Adrenal gland (tissue), 12 donors: ENCODE data around the gene PTPRE. TPM values are rescaled to one million over a fixed set of nuclear protein-coding genes. Genes with fewer than 3 reads are reported as not detected.

ENCODE experiments used
- DNase-seq, 7 donors: peaks; one replicate each; pipeline ENCODE4 v3.0.0-alpha.2; 2019 to 2020
- H3K27ac ChIP-seq, 5 donors: fragments of 200-600 bp; sonication (generic) in 4 of 5; 1 replicate in 3 of 5; 2 replicates in 2 of 5; pipeline versions ENCODE4 v1.5.1 to v1.8.0; 2016 to 2020; ENCODE audit warnings: mild to moderate bottlenecking in 1 of 5
- H3K27me3 ChIP-seq: fragments of 200-600 bp; 2 replicates; pipeline ENCODE4 v1.8.0; 2021
- H3K36me3 ChIP-seq, 2 donors: fragments of 200-600 bp; replicated peaks in 1 of 2; 1 replicate in 1 of 2; 2 replicates in 1 of 2; pipeline versions ENCODE4 v1.5.1 to v1.8.0; 2018 to 2022
- H3K4me1 ChIP-seq, 2 donors: fragments of 200-600 bp; replicated peaks in 1 of 2; 1 replicate in 1 of 2; 2 replicates in 1 of 2; pipeline versions ENCODE4 v1.5.1 to v1.8.0; 2018 to 2021
- H3K4me3 ChIP-seq, 4 donors: fragments of 200-600 bp; sonication (generic) in 3 of 4; one replicate each; pipeline ENCODE4 v1.5.1; 2016 to 2018
- H3K9me3 ChIP-seq, 3 donors: fragments of 200-600 bp; sonication (generic) in 1 of 3; replicated peaks in 1 of 3; 1 replicate in 2 of 3; 2 replicates in 1 of 3; pipeline versions ENCODE4 v1.5.1 to v1.8.0; 2016 to 2021
- CTCF ChIP-seq, 6 experiments: fragments of 450-650 bp in 4 of 6; fragments of 200-600 bp in 2 of 6; sonication (generic) in 1 of 6; IDR thresholded peaks; 1 replicate in 5 of 6; 2 replicates in 1 of 6; pipeline versions ENCODE4 v1.5.1 to v1.8.0; 2016 to 2021; ENCODE audit warnings: antibody characterized with exemption in 6 of 6, mild to moderate bottlenecking in 2 of 6, moderate library complexity in 1 of 6
- POLR2A ChIP-seq, 2 donors: fragments of 450-650 bp; IDR thresholded peaks; one replicate each; pipeline ENCODE4 v1.6.1; 2017; ENCODE audit warnings: antibody characterized with exemption in 2 of 2, mild to moderate bottlenecking in 2 of 2, moderate library complexity in 1 of 2
- WGBS, 4 donors: extraction: QIAGEN DNeasy Blood & Tissue Kit in 2 of 4; methylation state at CpG; one replicate each; pipeline versions ENCODE4 v1.1.5 to v1.1.7; 2013 to 2017; 5-methylcytosine and 5-hydroxymethylcytosine counted together
- intact Hi-C, 2 donors: fragments of 100-400 bp; cut with DNase I; formaldehyde crosslinking; loops; one replicate each; pipeline versions ENCODE4 v1.14.1 to v1.15.0; 2022 to 2023
- polyA plus RNA-seq, 3 donors: library from polyadenylated mRNA; stranded (reverse); fragments of 200-250 nt in 2 of 3; fragments of 350-450 nt in 1 of 3; fragmentation: Illumina TruSeq in 1 of 3; extraction: RNeasy Lipid Tissue Mini Kit (QIAGEN cat#74804) in 1 of 3; gene quantifications; one replicate each; pipeline ENCODE4 v1.2.3, GENCODE V29; 2013 to 2014
- total RNA-seq, 9 donors: library from RNA; depleted of rRNA in 4 of 9; stranded (reverse); fragments of >200 nt in 4 of 9; fragments of 120-200 nt in 1 of 9; fragmentation: NEBNext Ultra II Directional in 1 of 9; extraction: Animal tissue kit (Norgen Biotek cat#: 25700) in 1 of 9; gene quantifications; one replicate each; pipeline versions ENCODE4 v1.1.0 to v1.2.4, GENCODE V29; 2013 to 2023
- donor health status: healthy with polysubstance abuse.
- donor health status: Bipolar disorder and iron deficiency.
- donor health status: DM: yes; HTN: yes; CAD: no.
- donor health status: DM: no; HTN: no; CAD: no.
- donor health status: DM: no; HTN: no; CAD: no.
- donor health status: DM: yes; HTN: yes; CAD: no.

The PTPRE gene
- total and polyA plus RNA-seq, 12 donors: 7.6 to 52.8 (median 41.0) TPM

- H3K4me1 ChIP-seq: peaks cover 6 to 17% of the 10 kb centered on the region in 2 donors
- TF ChIP-seq POLR2A (IDR thresholded peaks at IDR 0.05): no peak
- TF ChIP-seq CTCF (IDR thresholded peaks at IDR 0.05): no peak
- intact Hi-C loops: loop anchor here in 1 of 2 donors (5.0 kb wide), 1 partner anchor 37 kb away; no protein-coding TSS in a partner anchor
- H3K4me3 ChIP-seq: no peak overlapping the region
- H3K9me3 ChIP-seq: no peaks in the 10 kb centered on the region
- H3K27me3 ChIP-seq: no peaks in the 10 kb centered on the region
- H3K36me3 ChIP-seq: no peaks in the 10 kb centered on the region
- H3K27ac ChIP-seq: no peak overlapping the region
- DNase-seq: no peak
- WGBS, 4 donors: 83 to 92% (median 88%) methylated on average over 13 to 17 of the region's 17 CpGs
These were observed 122.9 kb downstream of the PTPRE start for GRCh38 chr10:128029731-128030369.

- Histone ChIP-seq H3K9me3 (no peaks in the 10 kb centered on the region), H3K36me3 (no peaks in the 10 kb centered on the region), H3K27me3 (no peaks in the 10 kb centered on the region), H3K4me3 (no peak overlapping the region), H3K4me1 (peaks cover 6 to 17% of the 10 kb centered on the region in 2 donors), H3K27ac (no peak overlapping the region)
- WGBS, 4 donors: 91 to 96% (median 94%) methylated on average over 16 to 17 of the region's 17 CpGs
- TF ChIP-seq POLR2A (IDR thresholded peaks at IDR 0.05) (no peak), CTCF (IDR thresholded peaks at IDR 0.05) (no peak)
- DNase-seq: no peak
- intact Hi-C loops: no loop called here
These were observed 123.7 kb downstream of the PTPRE start for GRCh38 chr10:128030498-128031072.

- intact Hi-C loops: no loop called here
- Histone ChIP-seq H3K4me3 (no peak overlapping the region), H3K4me1 (peaks cover 6 to 15% of the 10 kb centered on the region in 2 donors), H3K36me3 (no peaks in the 10 kb centered on the region), H3K27ac (no peak overlapping the region), H3K27me3 (no peaks in the 10 kb centered on the region), H3K9me3 (no peaks in the 10 kb centered on the region)
- no peak for DNase-seq
- TF ChIP-seq CTCF (IDR thresholded peaks at IDR 0.05) (no peak), POLR2A (IDR thresholded peaks at IDR 0.05) (no peak)
- 65 to 95% (median 88%) methylated on average over 8 to 9 of the region's 9 CpGs for WGBS, 4 donors
These were observed 124.3 kb downstream of the PTPRE start for GRCh38 chr10:128031216-128031615.

DNA sequence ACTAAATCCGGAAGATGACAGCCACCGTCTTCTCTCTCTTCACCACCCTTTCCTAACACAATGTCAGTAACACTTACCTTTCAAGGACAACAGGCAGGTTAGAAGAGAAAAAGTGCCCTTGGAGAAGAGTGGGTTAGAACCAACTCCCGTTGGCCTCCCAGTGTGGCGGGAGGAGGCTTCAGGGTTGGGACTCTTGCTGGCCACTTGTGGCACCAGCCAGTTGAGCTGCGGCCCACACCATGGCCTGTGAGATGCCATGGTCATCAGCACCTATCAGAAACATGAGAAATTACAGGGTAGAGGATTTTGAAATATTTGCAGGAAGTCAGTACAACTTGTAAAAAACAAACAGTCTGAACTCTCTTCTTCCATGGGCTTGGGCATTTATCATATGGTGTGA is 125.6 kb downstream of the PTPRE start:
- peaks cover 0 to 12% of the 10 kb centered on the region in 2 donors for H3K4me1 ChIP-seq
- intact Hi-C loops: no loop called here
- no peaks in the 10 kb centered on the region for H3K27me3 ChIP-seq
- 71 to 81% (median 77%) methylated on average over 5 of the region's 5 CpGs for WGBS, 4 donors
- DNase-seq: no peak
- H3K4me3 ChIP-seq: no peak overlapping the region
- H3K36me3 ChIP-seq: no peaks in the 10 kb centered on the region
- TF ChIP-seq POLR2A (IDR thresholded peaks at IDR 0.05): no peak
- no peak for TF ChIP-seq CTCF (IDR thresholded peaks at IDR 0.05)
- H3K27ac ChIP-seq: no peak overlapping the region
- no peaks in the 10 kb centered on the region for H3K9me3 ChIP-seq
